ENCODE data around the gene KRIT1. TPM values are rescaled to one million over a fixed set of nuclear protein-coding genes. Genes with fewer than 3 reads are reported as not detected.

KRIT1 gene
- total and polyA plus RNA-seq, 2 donors (not counting 3 experiments of a cell fraction or from before 2014, with no cell fraction given), result 22.8 to 43.7 TPM

GRCh38 chr7:92150450-92151017 lies 95.2 kb downstream of the KRIT1 start:
- Histone ChIP-seq H3K4me1 (ENCODE audit: control insufficient read depth, extremely low read depth, insufficient read depth, low read length) (no peaks in the 10 kb centered on the region), H3K9me1 (replicated peaks; ENCODE audit: control insufficient read depth, extremely low read depth, insufficient read depth, low read length) (no peaks in the 10 kb centered on the region), H4K20me1 (replicated peaks; ENCODE audit: control insufficient read depth, extremely low read depth, insufficient read depth, low read length) (no peaks in the 10 kb centered on the region), H3K27me3 (ENCODE audit: control insufficient read depth in 2 of 2, insufficient read depth in 2 of 2, low read length in 2 of 2) (no peaks in the 10 kb centered on the region), H3K9me3 (replicated peaks; ENCODE audit: control insufficient read depth, insufficient read depth, low read length) (no peaks in the 10 kb centered on the region), H3K27ac (ENCODE audit: insufficient read depth, low read depth, low read length) (no peak overlapping the region), H3K79me2 (ENCODE audit: control insufficient read depth, insufficient read depth, low read length) (no peaks in the 10 kb centered on the region), H3K36me3 (ENCODE audit: control insufficient read depth in 2 of 2, extremely low read depth in 1 of 2, insufficient read depth in 2 of 2, low read length in 2 of 2) (no peaks in the 10 kb centered on the region), H3K4me2 (ENCODE audit: insufficient read depth, low read length) (no peak overlapping the region), H2AFZ (ENCODE audit: low read depth, low read length) (no peak overlapping the region), H3K9ac (replicated peaks; ENCODE audit: extremely low read depth, insufficient read depth, low read length) (no peak overlapping the region), H3K4me3 (replicated peaks in 1 of 3; ENCODE audit: insufficient read depth in 1 of 3, low read depth in 1 of 3, low read length in 3 of 3) (no peak overlapping the region)
- dilution Hi-C loops (cut with MboI; ENCODE audit: extremely low pct_ligation_motif_present, low sequenced_read_pairs) (no loop called here), intact Hi-C loops (cut with micrococcal nuclease) (no loop called here)
- DNase-seq (ENCODE audit: low read depth, low spot score) (no peak), FAIRE-seq (no peak)
- ChIA-PET CTCF (no interaction called here), POLR2A (no interaction called here)
- no peak for TF ChIP-seq EZH2 (IDR thresholded peaks at IDR 0.05; ENCODE audit: borderline replicate concordance, low read depth, low read length, severe bottlenecking)
- TF ChIP-seq MYC (IDR thresholded peaks at IDR 0.05; ENCODE audit: low read depth, low read length), result no peak
- no TSS peak for BruUV-seq (replicated peaks)

GRCh38 chr7:92149736-92150239 lies 95.9 kb downstream of the KRIT1 start:
- ChIA-PET CTCF (no interaction called here), POLR2A (no interaction called here)
- BruUV-seq (replicated peaks), result no TSS peak
- Histone ChIP-seq H3K4me3 (replicated peaks in 1 of 3; ENCODE audit: insufficient read depth in 1 of 3, low read depth in 1 of 3, low read length in 3 of 3) (no peak overlapping the region), H3K27me3 (ENCODE audit: control insufficient read depth in 2 of 2, insufficient read depth in 2 of 2, low read length in 2 of 2) (no peaks in the 10 kb centered on the region), H4K20me1 (replicated peaks; ENCODE audit: control insufficient read depth, extremely low read depth, insufficient read depth, low read length) (no peaks in the 10 kb centered on the region), H2AFZ (ENCODE audit: low read depth, low read length) (no peak overlapping the region), H3K9me3 (replicated peaks; ENCODE audit: control insufficient read depth, insufficient read depth, low read length) (no peaks in the 10 kb centered on the region), H3K9ac (replicated peaks; ENCODE audit: extremely low read depth, insufficient read depth, low read length) (no peak overlapping the region), H3K4me1 (ENCODE audit: control insufficient read depth, extremely low read depth, insufficient read depth, low read length) (no peaks in the 10 kb centered on the region), H3K27ac (ENCODE audit: insufficient read depth, low read depth, low read length) (no peak overlapping the region), H3K4me2 (ENCODE audit: insufficient read depth, low read length) (no peak overlapping the region), H3K79me2 (ENCODE audit: control insufficient read depth, insufficient read depth, low read length) (no peaks in the 10 kb centered on the region), H3K9me1 (replicated peaks; ENCODE audit: control insufficient read depth, extremely low read depth, insufficient read depth, low read length) (no peaks in the 10 kb centered on the region), H3K36me3 (ENCODE audit: control insufficient read depth in 2 of 2, extremely low read depth in 1 of 2, insufficient read depth in 2 of 2, low read length in 2 of 2) (no peaks in the 10 kb centered on the region)
- TF ChIP-seq, protein P1, sequence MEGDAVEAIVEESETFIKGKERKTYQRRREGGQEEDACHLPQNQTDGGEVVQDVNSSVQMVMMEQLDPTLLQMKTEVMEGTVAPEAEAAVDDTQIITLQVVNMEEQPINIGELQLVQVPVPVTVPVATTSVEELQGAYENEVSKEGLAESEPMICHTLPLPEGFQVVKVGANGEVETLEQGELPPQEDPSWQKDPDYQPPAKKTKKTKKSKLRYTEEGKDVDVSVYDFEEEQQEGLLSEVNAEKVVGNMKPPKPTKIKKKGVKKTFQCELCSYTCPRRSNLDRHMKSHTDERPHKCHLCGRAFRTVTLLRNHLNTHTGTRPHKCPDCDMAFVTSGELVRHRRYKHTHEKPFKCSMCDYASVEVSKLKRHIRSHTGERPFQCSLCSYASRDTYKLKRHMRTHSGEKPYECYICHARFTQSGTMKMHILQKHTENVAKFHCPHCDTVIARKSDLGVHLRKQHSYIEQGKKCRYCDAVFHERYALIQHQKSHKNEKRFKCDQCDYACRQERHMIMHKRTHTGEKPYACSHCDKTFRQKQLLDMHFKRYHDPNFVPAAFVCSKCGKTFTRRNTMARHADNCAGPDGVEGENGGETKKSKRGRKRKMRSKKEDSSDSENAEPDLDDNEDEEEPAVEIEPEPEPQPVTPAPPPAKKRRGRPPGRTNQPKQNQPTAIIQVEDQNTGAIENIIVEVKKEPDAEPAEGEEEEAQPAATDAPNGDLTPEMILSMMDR (IDR thresholded peaks at IDR 0.05; ENCODE audit: extremely low read depth in 1 of 2, insufficient read depth in 1 of 2, low read depth in 1 of 2, low read length in 2 of 2), result no peak
- dilution Hi-C loops (cut with MboI; ENCODE audit: extremely low pct_ligation_motif_present, low sequenced_read_pairs), result no loop called here
- intact Hi-C loops (cut with micrococcal nuclease), result no loop called here
- no peak for DNase-seq (ENCODE audit: low read depth, low spot score)
- no peak for FAIRE-seq

Small RNAs within 50 kb of the gene (microRNA-seq; reads per million reads assigned to microRNA genes)
- gene MIR1285-1 (ENCODE audit: borderline number of aligned reads, borderline replicate concordance), result not detected

Small RNAs within 50 kb of the gene (small RNA-seq; reads per million reads assigned to genes)
- not detected for gene MIR1285-1 (ENCODE audit: insufficient read depth, insufficient read length, low read depth, low replicate concordance)
- gene RF00019 (ENCODE audit: insufficient read depth, insufficient read length, low read depth, low replicate concordance), result not detected

Other genes with a start within 250 kb of the KRIT1 start
- gene CYP51A1, start 111.4 kb downstream of the KRIT1 start, total RNA-seq, result 119 and 131 TPM in 2 replicates
- gene CYP51A1, start 111.4 kb downstream of the KRIT1 start, polyA plus RNA-seq, result 9.7 and 16.5 TPM in 2 replicates
- 0.46 TPM in 1 of 2 replicates, not detected in the other for gene LRRD1, start 66.8 kb downstream of the KRIT1 start, total RNA-seq
- 0.03 TPM in 1 of 2 replicates, not detected in the other for gene LRRD1, start 66.8 kb downstream of the KRIT1 start, polyA plus RNA-seq
- gene ANKIB1, start 60 bp upstream of the KRIT1 start, total RNA-seq, result 48.4 and 56.5 TPM in 2 replicates
- gene ANKIB1, start 60 bp upstream of the KRIT1 start, polyA plus RNA-seq, result 16.9 and 17.0 TPM in 2 replicates
- 26.2 and 28.9 TPM in 2 replicates for gene GATAD1, start 201.6 kb upstream of the KRIT1 start, total RNA-seq
- gene GATAD1, start 201.6 kb upstream of the KRIT1 start, polyA plus RNA-seq, result 11.0 and 13.7 TPM in 2 replicates
- gene ERVW-1, start 232.0 kb upstream of the KRIT1 start, total RNA-seq, result not detected in 2 replicates
- not detected in 2 replicates for gene ERVW-1, start 232.0 kb upstream of the KRIT1 start, polyA plus RNA-seq